ENCODE data around the gene TTPAL. TPM values are rescaled to one million over a fixed set of nuclear protein-coding genes. Genes with fewer than 3 reads are reported as not detected.

The TTPAL gene
- total RNA-seq (ENCODE audit: insufficient read depth, low replicate concordance), result 8.4 TPM

GRCh38 chr20:44475694-44476560 lies at the start of gene TTPAL:
TSS of gene TTPAL (plus strand) at chr20:44475874. CDS start at chr20:44480000, 4,126 bp downstream.
- peak; percentile 87 for DNase-seq (ENCODE audit: low spot score)

GRCh38 chr20:44425923-44426322 lies 49.8 kb upstream of the TTPAL start:
- DNase-seq (ENCODE audit: low spot score), result no peak

DNA sequence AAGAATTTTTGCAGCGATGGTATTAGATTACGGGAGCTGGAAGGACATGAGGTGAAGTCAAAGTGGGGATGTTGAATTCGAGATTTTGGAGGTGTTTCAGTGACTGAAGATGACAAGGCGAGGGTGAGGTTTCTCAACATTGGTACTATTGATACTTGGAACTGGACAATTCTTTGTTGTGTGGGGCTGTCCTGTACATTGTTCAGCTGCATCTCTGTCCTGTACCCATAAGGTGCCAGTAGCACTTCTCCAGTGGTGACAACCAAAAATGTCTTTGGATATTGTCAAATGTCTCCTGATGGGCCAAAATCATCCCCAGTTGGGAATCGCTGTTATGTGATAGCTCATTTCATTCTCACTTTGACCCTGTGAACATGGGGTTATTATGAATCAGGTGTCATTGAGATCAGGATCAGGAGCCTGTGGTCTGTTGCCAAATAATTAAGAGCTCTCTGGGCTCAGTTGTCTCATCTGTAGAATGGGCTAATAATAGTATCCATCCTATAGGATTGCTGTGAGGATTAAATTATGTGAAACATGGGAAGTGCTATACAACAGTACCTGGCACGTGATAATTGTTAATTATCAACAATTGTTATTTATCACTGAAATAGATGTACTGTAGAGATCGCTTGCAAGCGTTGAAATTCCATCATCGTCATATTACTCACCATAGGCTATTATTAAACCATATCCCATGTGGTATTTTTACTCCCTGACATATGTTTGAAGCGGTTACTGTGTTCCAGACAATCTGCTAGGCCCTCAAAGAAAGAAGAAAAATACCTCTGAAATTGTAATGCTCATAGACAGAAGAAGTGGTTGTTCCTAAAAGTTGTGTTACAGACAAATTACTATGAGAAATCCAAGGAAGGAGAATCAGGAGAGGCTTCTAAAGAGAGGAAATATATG lies 48.5 kb upstream of the TTPAL start:
- DNase-seq (ENCODE audit: low spot score), result no peak

DNA sequence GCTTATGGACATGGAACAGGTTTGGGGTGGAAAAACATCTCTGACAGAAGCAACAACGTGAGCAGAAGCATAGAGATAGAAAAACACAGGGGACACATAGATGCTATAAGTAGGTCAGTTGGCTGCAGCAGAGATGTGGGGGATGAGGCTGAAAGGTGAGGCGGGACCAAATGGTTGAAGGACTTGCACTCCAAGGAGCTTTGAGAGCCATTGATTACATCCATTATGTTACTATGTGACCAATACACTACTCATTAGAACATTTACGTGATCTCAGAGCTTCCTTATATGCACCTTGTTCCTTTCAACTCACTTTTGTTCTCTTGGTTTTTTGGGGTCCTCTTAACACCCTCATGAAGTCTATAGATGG lies 47.9 kb upstream of the TTPAL start:
- no peak for DNase-seq (ENCODE audit: low spot score)

DNA sequence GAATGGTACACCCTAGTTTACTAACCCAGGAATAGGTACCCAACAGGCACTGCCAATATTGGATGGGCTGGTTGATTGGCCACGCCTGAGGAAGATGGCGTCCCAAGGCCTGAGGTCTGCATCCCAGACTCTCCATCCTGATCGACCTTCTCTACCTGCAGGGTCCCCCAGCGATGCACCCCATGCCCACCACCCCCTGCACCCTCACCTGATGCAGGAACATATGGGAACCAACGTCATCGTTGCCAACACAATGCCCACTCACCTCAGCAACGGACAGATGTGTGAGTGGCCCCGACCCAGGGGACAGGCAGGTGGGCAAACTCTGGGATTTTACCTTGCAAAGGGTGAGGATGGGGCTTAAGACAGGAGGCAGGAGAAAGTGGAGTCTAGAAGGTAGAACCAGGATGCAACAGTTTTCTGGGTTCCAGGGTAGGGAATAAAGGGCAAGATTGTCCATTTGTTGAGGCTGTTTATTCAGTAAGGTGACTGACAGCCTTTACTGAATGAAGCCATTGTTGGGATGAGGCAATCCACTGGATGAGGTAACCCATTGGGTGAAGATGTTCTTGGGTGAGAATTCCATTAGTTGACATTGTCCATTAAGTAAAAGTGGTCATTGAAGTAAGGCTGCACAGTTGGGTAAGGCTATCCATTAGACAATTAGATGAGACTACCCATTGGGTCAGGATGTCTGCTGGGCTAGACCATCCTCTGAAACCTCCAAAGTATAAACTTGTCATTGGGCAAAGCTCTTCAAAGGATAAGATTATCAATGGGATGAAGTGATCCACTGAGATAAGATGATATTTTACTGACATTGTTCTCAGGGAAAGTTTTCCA lies 47.3 kb upstream of the TTPAL start:
- DNase-seq (ENCODE audit: low spot score), result no peak

DNA sequence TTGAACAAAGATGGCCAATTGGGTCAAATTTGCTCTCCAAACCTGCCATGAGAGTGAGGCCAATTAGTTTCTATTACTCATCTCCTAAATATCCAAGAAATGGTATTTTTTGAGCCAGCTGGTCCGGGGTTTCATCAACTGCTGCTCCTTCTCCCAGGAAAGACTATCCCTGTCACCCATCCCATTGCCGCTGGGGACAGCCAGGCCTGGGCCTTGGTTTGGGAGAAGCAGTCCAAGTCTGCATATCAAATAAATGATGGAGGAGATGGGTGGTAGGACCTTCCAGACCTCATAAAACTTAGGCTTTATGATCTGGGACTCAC lies 46.7 kb upstream of the TTPAL start:
- DNase-seq (ENCODE audit: low spot score), result no peak

- DNase-seq (ENCODE audit: low spot score), result no peak
Observed at GRCh38 chr20:44429419-44430269, 46.0 kb upstream of the TTPAL start.

DNA sequence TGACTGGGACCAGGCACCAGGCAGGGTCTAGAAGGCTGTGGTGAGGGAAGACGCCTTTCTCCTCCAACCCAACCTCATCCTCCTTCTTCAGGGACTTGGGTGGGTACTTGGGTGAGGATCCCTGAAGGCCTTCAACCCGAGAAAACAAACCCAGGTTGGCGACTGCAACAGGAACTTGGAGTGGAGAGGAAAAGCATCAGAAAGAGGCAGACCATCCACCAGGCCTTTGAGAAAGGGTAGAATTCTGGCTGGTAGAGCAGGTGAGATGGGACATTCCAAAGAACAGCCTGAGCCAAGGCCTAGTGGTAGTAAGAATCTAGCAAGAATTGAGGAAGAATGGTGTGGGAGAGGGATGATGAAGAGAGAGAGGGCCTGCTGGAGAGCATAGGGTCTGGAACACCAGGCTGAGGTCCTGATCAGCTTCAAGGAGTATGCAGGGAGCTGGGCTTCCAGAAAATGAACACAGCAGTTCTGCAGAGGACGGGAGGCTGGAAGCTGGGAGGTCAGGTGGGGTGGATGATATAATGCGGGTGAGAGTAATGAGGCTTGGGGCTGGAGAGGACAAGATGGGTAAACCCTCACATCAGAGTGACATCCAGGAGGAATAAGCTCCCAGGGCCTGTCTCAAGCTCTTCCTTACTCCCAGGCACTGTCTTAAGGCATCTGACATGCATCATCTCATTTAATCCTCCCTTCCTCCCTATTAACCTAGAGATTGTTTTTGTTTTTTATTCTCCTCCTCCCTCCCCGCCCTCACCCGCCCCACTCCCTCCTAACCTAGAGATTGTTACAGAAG lies 45.2 kb upstream of the TTPAL start:
- DNase-seq (ENCODE audit: low spot score), result no peak

- no peak for DNase-seq (ENCODE audit: low spot score)
Observed at GRCh38 chr20:44431118-44431501, 44.6 kb upstream of the TTPAL start.

DNA sequence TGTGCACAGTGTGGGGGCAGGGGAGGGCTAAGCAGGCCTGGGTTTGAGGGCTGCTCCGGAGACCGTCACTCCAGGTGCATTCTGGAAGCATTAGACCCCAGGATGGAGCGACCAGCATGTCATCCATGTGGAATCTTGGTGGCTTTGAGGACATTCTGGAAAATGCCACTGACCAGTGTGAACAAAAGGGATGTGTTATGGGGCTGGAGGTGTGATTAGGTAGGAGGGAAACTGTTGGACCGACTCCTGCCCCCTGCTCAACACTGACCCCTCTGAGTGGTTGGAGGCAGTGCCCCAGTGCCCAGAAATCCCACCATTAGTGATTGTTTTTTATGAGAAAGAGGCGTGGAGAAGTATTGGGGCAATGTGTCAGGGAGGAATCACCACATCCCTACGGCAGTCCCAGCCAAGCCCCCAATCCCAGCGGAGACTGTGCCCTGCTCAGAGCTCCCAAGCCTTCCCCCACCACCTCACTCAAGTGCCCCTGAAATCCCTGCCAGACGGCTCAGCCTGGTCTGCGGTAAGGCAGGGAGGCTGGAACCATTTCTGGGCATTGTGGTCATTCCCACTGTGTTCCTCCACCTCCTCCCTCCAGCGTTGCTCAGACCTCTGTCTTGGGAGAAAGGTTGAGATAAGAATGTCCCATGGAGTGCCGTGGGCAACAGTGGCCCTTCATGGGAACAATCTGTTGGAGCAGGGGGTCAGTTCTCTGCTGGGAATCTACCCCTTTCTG lies 44.0 kb upstream of the TTPAL start:
- no peak for DNase-seq (ENCODE audit: low spot score)

DNA sequence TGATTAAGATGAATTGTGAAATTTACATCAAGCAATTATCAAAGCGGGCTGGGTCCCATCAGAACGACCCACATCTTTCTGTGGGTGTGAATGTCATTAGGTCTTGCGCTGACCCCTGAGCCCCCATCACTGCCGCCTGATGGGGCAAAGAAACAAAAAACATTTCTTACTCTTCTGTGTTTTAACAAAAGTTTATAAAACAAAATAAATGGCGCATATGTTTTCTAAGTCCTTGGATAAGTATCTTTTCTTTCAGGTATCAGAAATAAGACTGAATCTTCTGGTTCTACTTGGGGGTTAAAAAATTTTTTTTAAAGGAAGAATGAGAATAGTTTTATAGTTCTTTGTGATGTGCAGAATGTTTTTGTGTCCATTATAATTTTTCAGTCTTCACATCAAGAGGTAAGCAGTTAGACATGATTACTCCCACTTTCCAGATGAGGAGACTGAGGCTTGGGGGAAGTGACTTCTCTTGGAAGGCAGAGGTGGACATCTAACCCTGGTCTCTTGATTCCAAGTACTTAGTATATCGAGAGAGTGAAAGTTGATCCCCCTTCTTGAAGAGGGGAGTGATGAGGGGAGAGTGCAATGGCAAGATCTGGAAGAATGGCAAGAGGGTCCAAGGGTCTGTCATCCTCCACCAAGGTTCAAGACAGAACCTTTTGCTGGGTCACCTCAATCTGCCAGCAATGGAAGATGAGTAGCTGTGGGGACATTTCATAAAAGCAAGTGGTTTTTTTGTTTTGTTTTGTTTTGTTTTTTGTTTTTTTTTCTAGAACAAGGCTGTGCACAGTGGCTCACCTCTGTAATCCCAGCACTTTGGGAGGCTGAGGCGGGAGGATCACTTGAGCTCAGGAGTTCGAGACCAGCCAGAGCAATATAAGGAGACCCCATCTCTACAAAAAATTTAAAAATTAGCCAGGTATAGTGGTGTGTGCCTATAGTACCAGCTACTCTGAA lies 42.8 kb upstream of the TTPAL start:
- DNase-seq (ENCODE audit: low spot score), result no peak

DNA sequence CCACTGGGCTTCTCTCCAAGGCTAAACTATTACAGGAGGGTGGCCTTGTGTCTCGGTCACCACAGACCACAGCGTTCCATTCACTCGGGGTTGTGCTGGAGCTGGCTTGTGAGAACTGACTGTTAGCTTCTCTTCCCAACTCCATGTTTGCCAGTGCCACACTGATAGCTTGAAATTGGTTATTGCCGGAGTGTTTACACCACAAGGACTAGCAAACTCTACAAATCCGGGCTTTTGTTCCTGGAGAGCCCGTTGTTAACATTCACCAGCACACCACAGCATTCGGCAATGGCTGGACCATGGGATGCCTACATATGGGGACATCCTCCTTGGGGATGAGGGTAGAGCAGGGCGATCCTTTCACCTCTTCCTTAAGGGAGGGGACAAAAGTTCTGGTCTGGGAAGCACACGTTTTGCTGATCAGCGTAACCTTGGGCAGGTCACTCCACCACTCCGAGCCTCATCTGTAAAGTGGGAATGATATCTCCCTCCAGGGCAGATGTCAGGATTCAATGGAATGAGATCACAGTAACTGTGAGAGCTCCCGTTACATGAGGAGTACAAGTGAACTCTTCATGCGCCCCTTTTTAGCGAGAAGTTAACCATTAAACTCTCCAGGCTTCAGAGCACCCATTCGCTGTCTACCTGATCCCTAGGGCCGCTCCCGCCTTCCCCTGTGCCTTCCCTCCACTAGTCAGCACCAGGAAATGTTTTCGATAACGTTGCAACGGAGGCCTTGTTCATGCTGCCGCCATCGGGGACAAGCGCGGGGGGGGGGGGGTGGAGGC lies 41.7 kb upstream of the TTPAL start:
- no peak for DNase-seq (ENCODE audit: low spot score)

DNA sequence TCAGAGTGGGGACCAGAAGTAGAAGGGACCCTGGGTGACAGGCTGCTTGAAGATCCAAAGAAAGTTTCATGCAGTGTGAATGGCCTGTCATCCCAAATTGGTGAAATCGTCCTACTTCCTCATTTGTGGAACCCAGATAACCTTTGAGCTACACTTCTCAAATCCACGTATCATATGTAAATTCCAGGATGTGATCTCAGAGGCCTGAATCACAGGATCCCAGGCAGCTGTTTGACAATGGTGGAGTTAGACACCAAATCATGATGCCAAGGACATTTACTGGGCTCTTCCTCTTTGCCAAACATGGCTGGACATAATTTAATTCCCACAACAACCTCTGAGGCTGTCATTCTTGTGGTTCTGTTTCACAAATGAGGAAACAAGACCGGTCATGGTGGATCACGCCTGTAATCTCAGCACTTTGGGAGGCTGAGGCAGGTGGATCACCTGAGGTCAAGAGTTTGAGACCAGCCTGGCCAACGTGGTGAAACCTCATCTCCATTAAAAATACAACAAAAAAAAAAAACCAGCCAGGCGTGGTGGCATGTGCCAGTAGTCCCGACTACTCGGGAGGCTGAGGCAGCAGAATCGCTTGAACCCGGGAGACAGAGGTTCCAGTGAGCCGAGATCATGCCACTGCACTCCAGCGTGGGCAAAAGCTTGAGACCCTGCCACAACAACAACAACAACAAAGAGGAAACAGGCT lies 39.9 kb upstream of the TTPAL start:
- DNase-seq (ENCODE audit: low spot score), result no peak

- DNase-seq (ENCODE audit: low spot score), result no peak
Observed at GRCh38 chr20:44436393-44436792, 39.3 kb upstream of the TTPAL start.

DNA sequence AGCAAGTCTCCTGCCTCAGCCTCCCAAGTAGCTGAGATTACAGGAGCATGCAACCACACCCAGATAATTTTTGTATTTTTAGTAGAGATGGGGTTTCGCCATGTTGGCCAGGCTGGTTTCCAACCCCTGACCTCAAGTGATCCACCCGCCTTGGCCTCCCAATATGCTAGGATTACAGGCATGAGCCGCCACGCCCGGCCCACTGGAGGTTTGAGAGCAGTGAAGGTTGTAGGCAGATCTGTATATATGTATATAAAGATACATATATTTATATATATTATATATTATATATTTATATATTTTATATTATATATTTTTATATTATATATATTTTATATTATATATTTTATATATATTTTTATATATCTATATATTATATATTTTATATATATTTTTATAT lies 38.2 kb upstream of the TTPAL start:
- DNase-seq (ENCODE audit: low spot score), result no peak

- no peak for DNase-seq (ENCODE audit: low spot score)
Observed at GRCh38 chr20:44438782-44439181, 36.9 kb upstream of the TTPAL start.

DNA sequence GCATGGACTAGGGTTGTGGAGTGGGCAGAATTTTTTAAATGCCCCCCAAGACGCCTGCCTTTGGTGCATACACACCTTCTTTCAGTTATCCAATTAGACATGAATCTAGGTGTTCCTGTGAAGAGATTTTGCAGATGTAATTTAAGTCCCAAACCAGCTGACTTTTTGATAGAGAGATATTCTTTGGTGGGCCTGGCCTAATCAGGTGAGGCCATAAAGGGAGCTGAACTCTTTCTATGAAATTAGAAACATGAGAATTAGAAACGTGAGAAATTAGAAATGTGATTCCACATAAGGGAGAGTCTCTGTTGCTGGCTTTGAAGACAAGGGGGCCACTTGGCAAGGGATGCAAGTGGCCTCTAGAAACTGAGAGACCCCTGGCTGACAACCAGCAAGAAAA lies 36.4 kb upstream of the TTPAL start:
- DNase-seq (ENCODE audit: low spot score), result no peak
